HG02885 (cell line): Measurements from ENCODE around the gene PC.

Experiments
- ATAC-seq: cut with Tn5 transposase; IDR thresholded peaks from one replicate; pipeline ENCODE4 v1.9.1; 2021; ENCODE audit warnings: mild to moderate bottlenecking; ENCODE audit not compliant: unreplicated experiment, poor library complexity

PC gene

GRCh38 chr11:66888282-66888681, 69.9 kb downstream of the PC start:
- ATAC-seq, result no peak

- ATAC-seq, result no peak
These were observed 70.7 kb downstream of the PC start for GRCh38 chr11:66887526-66887925.

GRCh38 chr11:66886671-66887221, 71.4 kb downstream of the PC start:
- no peak for ATAC-seq

- no peak for ATAC-seq
These were observed 72.2 kb downstream of the PC start for GRCh38 chr11:66885950-66886440.

- no peak for ATAC-seq
These were observed 72.7 kb downstream of the PC start for GRCh38 chr11:66885469-66885868.

GRCh38 chr11:66884443-66884842, 73.7 kb downstream of the PC start:
- ATAC-seq, result no peak

- ATAC-seq, result no peak
These were observed 74.9 kb downstream of the PC start for GRCh38 chr11:66883016-66883965.

GRCh38 chr11:66882561-66883015, 75.6 kb downstream of the PC start:
- no peak for ATAC-seq

- no peak for ATAC-seq
These were observed 76.2 kb downstream of the PC start for GRCh38 chr11:66881927-66882452.

GRCh38 chr11:66881451-66881835, 76.7 kb downstream of the PC start:
- no peak for ATAC-seq

- no peak for ATAC-seq
These were observed 77.4 kb downstream of the PC start for GRCh38 chr11:66880496-66881450.

GRCh38 chr11:66879999-66880398, 78.2 kb downstream of the PC start:
- no peak for ATAC-seq

- no peak for ATAC-seq
These were observed 78.6 kb downstream of the PC start for GRCh38 chr11:66879583-66879982.

- no peak for ATAC-seq
These were observed 79.2 kb downstream of the PC start for GRCh38 chr11:66879000-66879399.

- ATAC-seq, result no peak
These were observed 79.7 kb downstream of the PC start for GRCh38 chr11:66878474-66878873.

GRCh38 chr11:66877588-66878385, 80.4 kb downstream of the PC start:
- ATAC-seq, result no peak

GRCh38 chr11:66875378-66875777, 82.8 kb downstream of the PC start:
- ATAC-seq, result no peak

- no peak for ATAC-seq
These were observed 84.0 kb downstream of the PC start for GRCh38 chr11:66874232-66874631.

GRCh38 chr11:66871521-66871901, 86.7 kb downstream of the PC start:
- no peak for ATAC-seq
